Kidney (tissue), 14 donors: ENCODE measurements around the gene SPTBN5. TPM values are rescaled to one million over a fixed set of nuclear protein-coding genes. Genes with fewer than 3 reads are reported as not detected.

Experiments used
- DNase-seq, 5 donors: peaks; one replicate each; pipeline ENCODE4 v3.0.0-alpha.2; 2013 to 2020
- FAIRE-seq: peaks from 2 replicates; lab custom pipeline; 2012; peaks lifted over from hg19 to GRCh38; lab: Jason Lieb, UNC
- H3K27ac ChIP-seq, 2 donors: one replicate each; pipeline ENCODE4 v1.7.0; 2013; ENCODE audit warnings: low read depth in 2 of 2, low read length in 2 of 2, inconsistent platforms in 1 of 2
- H3K27me3 ChIP-seq: one replicate; pipeline ENCODE4 v1.7.1; 2013; ENCODE audit warnings: low read length, inconsistent platforms; ENCODE audit not compliant: control insufficient read depth, insufficient read depth
- H3K36me3 ChIP-seq, 3 donors: one replicate each; pipeline versions ENCODE4 v1.7.0 to v1.7.1; 2013; ENCODE audit warnings: low read length in 3 of 3, control low read depth in 1 of 3, inconsistent platforms in 1 of 3; ENCODE audit not compliant: insufficient read depth in 3 of 3, control insufficient read depth in 2 of 3
- H3K4me1 ChIP-seq, 3 donors: one replicate each; pipeline versions ENCODE4 v1.7.0 to v1.7.1; 2013; ENCODE audit warnings: low read length in 3 of 3, inconsistent platforms in 1 of 3, low read depth in 1 of 3; ENCODE audit not compliant: control insufficient read depth in 2 of 3, insufficient read depth in 2 of 3
- H3K4me3 ChIP-seq, 3 donors: one replicate each; pipeline versions ENCODE4 v1.7.0 to v1.8.1; 2013; ENCODE audit warnings: low read length in 3 of 3, control low read depth in 1 of 3, inconsistent platforms in 1 of 3
- H3K9ac ChIP-seq, 3 donors: one replicate each; pipeline versions ENCODE4 v1.7.0 to v1.7.1; 2013; ENCODE audit warnings: low read length in 3 of 3, control low read depth in 1 of 3, inconsistent platforms in 1 of 3
- H3K9me3 ChIP-seq, 3 donors: one replicate each; pipeline versions ENCODE4 v1.7.0 to v1.7.1; 2013; ENCODE audit warnings: low read length in 3 of 3, control low read depth in 1 of 3, inconsistent platforms in 1 of 3; ENCODE audit not compliant: control insufficient read depth in 2 of 3, insufficient read depth in 1 of 3
- CTCF ChIP-seq: IDR thresholded peaks from 3 replicates; pipeline ENCODE4 v1.5.1; 2012; ENCODE audit warnings: mild to moderate bottlenecking, moderate library complexity, borderline replicate concordance; ENCODE audit not compliant: insufficient read depth; ENCODE audit errors: extremely low read depth
- intact Hi-C: fragments of 100-400 bp; cut with DNase I; formaldehyde crosslinking; loops from one replicate; pipeline ENCODE4 v1.11.1; 2022
- polyA plus RNA-seq: library from polyadenylated mRNA; stranded (reverse); fragments of 350-450 nt; fragmentation: Illumina TruSeq; extraction: RNeasy Lipid Tissue Mini Kit (QIAGEN cat#74804); gene quantifications from one replicate; pipeline ENCODE4 v1.2.3, GENCODE V29; 2014; ENCODE audit warnings: low read depth, low replicate concordance; ENCODE audit not compliant: insufficient read depth
- total RNA-seq: library from RNA; stranded (reverse); fragmentation: NEBNext Ultra II Directional; extraction: Animal tissue kit (Norgen Biotek cat#: 25700); gene quantifications from one replicate; pipeline ENCODE4 v1.2.1, GENCODE V29; 2021
- donor health status: control.
- donor health status: control.
- donor health status: control.
- donor health status: control.
- donor health status: control.
- donor health status: DM: yes; HTN: yes; CAD: no.
- donor health status: Normal renal cell carcinoma (clear cell type).

SPTBN5 gene
- total and polyA plus RNA-seq, 2 donors from 2014 or later, result 1.2 to 2.6 TPM

GRCh38 chr15:41923401-41923997 lies 29.6 kb upstream of the SPTBN5 start:
- no peak for DNase-seq
- H3K9ac ChIP-seq, result no peak overlapping the region
- no peak for FAIRE-seq
- no peak overlapping the region for H3K4me3 ChIP-seq
- no peaks in the 10 kb centered on the region for H3K27me3 ChIP-seq
- H3K36me3 ChIP-seq, result peaks cover 0 to 6% (median 4%) of the 10 kb centered on the region in 3 donors
- intact Hi-C loops, result no loop called here
- no peak overlapping the region for H3K27ac ChIP-seq
- H3K9me3 ChIP-seq, result peaks cover 0 to 7% (median 0%) of the 10 kb centered on the region in 3 donors
- H3K4me1 ChIP-seq, result peaks cover 0 to 34% (median 16%) of the 10 kb centered on the region in 3 donors
- TF ChIP-seq CTCF, result no peak

GRCh38 chr15:41922353-41922752 lies 28.5 kb upstream of the SPTBN5 start:
- H3K4me3 ChIP-seq, result no peak overlapping the region
- DNase-seq (no peak), FAIRE-seq (no peak)
- H3K4me1 ChIP-seq, result peaks cover 0 to 39% (median 16%) of the 10 kb centered on the region in 3 donors
- H3K9ac ChIP-seq, result no peak overlapping the region
- intact Hi-C loops, result no loop called here
- H3K36me3 ChIP-seq, result peaks cover 0 to 12% (median 4%) of the 10 kb centered on the region in 3 donors
- peaks cover 0 to 7% (median 0%) of the 10 kb centered on the region in 3 donors for H3K9me3 ChIP-seq
- no peak overlapping the region for H3K27ac ChIP-seq
- H3K27me3 ChIP-seq, result no peaks in the 10 kb centered on the region
- no peak for TF ChIP-seq CTCF

- no peak for TF ChIP-seq CTCF
- no peak for FAIRE-seq
- H3K27ac ChIP-seq, result no peak overlapping the region
Measured at GRCh38 chr15:41921639-41922038, 27.8 kb upstream of the SPTBN5 start.

GRCh38 chr15:41921167-41921566 lies 27.3 kb upstream of the SPTBN5 start:
- H3K27ac ChIP-seq, result no peak overlapping the region
- FAIRE-seq, result no peak

More at GRCh38 chr15:41921639-41922038, 27.8 kb upstream of the SPTBN5 start:
- H3K36me3 ChIP-seq, result peaks cover 0 to 12% (median 4%) of the 10 kb centered on the region in 3 donors
- no peak for DNase-seq
- intact Hi-C loops, result no loop called here
- no peak overlapping the region for H3K4me3 ChIP-seq
- H3K9me3 ChIP-seq, result peaks cover 0 to 7% (median 0%) of the 10 kb centered on the region in 3 donors
- no peak overlapping the region for H3K9ac ChIP-seq
- H3K27me3 ChIP-seq, result no peaks in the 10 kb centered on the region
- peaks cover 0 to 38% (median 16%) of the 10 kb centered on the region in 3 donors for H3K4me1 ChIP-seq

More at GRCh38 chr15:41921167-41921566, 27.3 kb upstream of the SPTBN5 start:
- intact Hi-C loops, result no loop called here
- H3K36me3 ChIP-seq, result peaks cover 0 to 12% (median 4%) of the 10 kb centered on the region in 3 donors
- H3K4me1 ChIP-seq, result peaks cover 0 to 33% (median 12%) of the 10 kb centered on the region in 3 donors
- no peak overlapping the region for H3K9ac ChIP-seq
- DNase-seq, result no peak
- H3K27me3 ChIP-seq, result no peaks in the 10 kb centered on the region
- H3K9me3 ChIP-seq, result peaks cover 0 to 7% (median 0%) of the 10 kb centered on the region in 3 donors
- no peak overlapping the region for H3K4me3 ChIP-seq
- no peak for TF ChIP-seq CTCF
